ENCODE measurements around the gene PXDC1. TPM values are rescaled to one million over a fixed set of nuclear protein-coding genes. Genes with fewer than 3 reads are reported as not detected.

Gene PXDC1
- 24.9 and 30.3 TPM in 2 replicates for total RNA-seq (2014; rRNA removed; shearing (Covaris generic))

- peak; percentile 20 for DNase-seq (ENCODE audit: low read depth)
Measured at GRCh38 chr6:3751077-3751729, at the start of gene PXDC1. TSS of gene PXDC1 (minus strand) at chr6:3751713. CDS start at chr6:3751531, 182 bp downstream.

GRCh38 chr6:3800850-3801591 lies 49.5 kb upstream of the PXDC1 start:
- DNase-seq (ENCODE audit: low read depth): peak; percentile 64

- no peak for DNase-seq (ENCODE audit: low read depth)
Measured at GRCh38 chr6:3799719-3800118, 48.2 kb upstream of the PXDC1 start.

- peak; percentile 57 for DNase-seq (ENCODE audit: low read depth)
Measured at GRCh38 chr6:3798055-3798919, 46.8 kb upstream of the PXDC1 start.

GRCh38 chr6:3797231-3798054 lies 45.9 kb upstream of the PXDC1 start:
- peak; percentile 78 for DNase-seq (ENCODE audit: low read depth)

GRCh38 chr6:3796719-3797041 lies 45.2 kb upstream of the PXDC1 start:
- no peak for DNase-seq (ENCODE audit: low read depth)

- peak; percentile 35 for DNase-seq (ENCODE audit: low read depth)
Measured at GRCh38 chr6:3795836-3796718, 44.6 kb upstream of the PXDC1 start.

- no peak for DNase-seq (ENCODE audit: low read depth)
Measured at GRCh38 chr6:3794092-3794491, 42.6 kb upstream of the PXDC1 start.

GRCh38 chr6:3793545-3793944 lies 42.0 kb upstream of the PXDC1 start:
- no peak for DNase-seq (ENCODE audit: low read depth)

GRCh38 chr6:3791526-3792203 lies 40.2 kb upstream of the PXDC1 start:
- DNase-seq (ENCODE audit: low read depth): no peak

- DNase-seq (ENCODE audit: low read depth): no peak
Measured at GRCh38 chr6:3789896-3790558, 38.5 kb upstream of the PXDC1 start.

GRCh38 chr6:3789018-3789895 lies 37.7 kb upstream of the PXDC1 start:
- no peak for DNase-seq (ENCODE audit: low read depth)

- DNase-seq (ENCODE audit: low read depth): no peak
Measured at GRCh38 chr6:3788408-3789017, 37.0 kb upstream of the PXDC1 start.

GRCh38 chr6:3786141-3786540 lies 34.6 kb upstream of the PXDC1 start:
- DNase-seq (ENCODE audit: low read depth): no peak

GRCh38 chr6:3785745-3786098 lies 34.2 kb upstream of the PXDC1 start:
- no peak for DNase-seq (ENCODE audit: low read depth)

- DNase-seq (ENCODE audit: low read depth): no peak
Measured at GRCh38 chr6:3784885-3785744, 33.6 kb upstream of the PXDC1 start.

- no peak for DNase-seq (ENCODE audit: low read depth)
Measured at GRCh38 chr6:3784423-3784822, 32.9 kb upstream of the PXDC1 start.
